Stimulated activated naive B cell treated with anti-CD40 and anti-IgM and Interleukin-4, amounts not matched to agents 10 μg/mL and 1 μg/mL and 100 μg/mL, for 72 hours (primary cell): ENCODE results near the gene SPDYE6.
"Not testable (repeated sequence)": the region's sequence is repeated elsewhere in the genome, so short reads cannot be mapped to it uniquely, and the experiment has no call there.

Source experiments
- ATAC-seq, 2 donors: fragments of 150-1000 bp; cut with Tn5 transposase; replicated peaks; 2 replicates each; pipeline ENCODE4 v1.10.0; 2021; ENCODE audit warnings: moderate library complexity in 1 of 2
- DNase-seq: peaks from one replicate; pipeline ENCODE4 v3.0.0; 2021
- H3K27ac Mint-ChIP-seq: one replicate; pipeline ENCODE4 v1.8.0; 2022; ENCODE audit warnings: mild to moderate bottlenecking, mixed read lengths
- H3K27me3 Mint-ChIP-seq, 2 donors: one replicate each; pipeline ENCODE4 v1.8.0; 2022; ENCODE audit warnings: mixed read lengths in 2 of 2
- H3K36me3 Mint-ChIP-seq, 2 donors: one replicate each; pipeline ENCODE4 v1.8.0; 2022; ENCODE audit warnings: mixed read lengths in 2 of 2, mild to moderate bottlenecking in 1 of 2
- H3K4me1 Mint-ChIP-seq, 2 donors: one replicate each; pipeline ENCODE4 v1.8.0; 2022; ENCODE audit warnings: mixed read lengths in 2 of 2, mild to moderate bottlenecking in 1 of 2
- H3K4me3 Mint-ChIP-seq, 2 donors: one replicate each; pipeline ENCODE4 v1.8.0; 2022; ENCODE audit warnings: mild to moderate bottlenecking in 2 of 2, mixed read lengths in 2 of 2, moderate library complexity in 1 of 2
- H3K9me3 Mint-ChIP-seq, 2 donors: one replicate each; pipeline ENCODE4 v1.8.0; 2022; ENCODE audit warnings: mixed read lengths in 2 of 2, mild to moderate bottlenecking in 1 of 2

The SPDYE6 gene

GRCh38 chr7:102387064-102387463 lies 30.8 kb upstream of the SPDYE6 start:
- Mint-ChIP-seq H3K4me3 (no peak overlapping the region), H3K36me3 (peaks cover 18 to 36% of the 10 kb centered on the region in 2 donors), H3K9me3 (no peaks in the 10 kb centered on the region), H3K4me1 (peaks cover 2 to 4% of the 10 kb centered on the region in 2 donors), H3K27me3 (no peaks in the 10 kb centered on the region), H3K27ac (peak overlapping the region; percentile 43)
- DNase-seq (no peak), ATAC-seq (no peak)

- DNase-seq, H3K4me3 Mint-ChIP-seq, H3K27me3 Mint-ChIP-seq, H3K27ac Mint-ChIP-seq, H3K9me3 Mint-ChIP-seq, ATAC-seq, H3K4me1 Mint-ChIP-seq: not testable (repeated sequence)
- H3K36me3 Mint-ChIP-seq, result peaks cover 27 to 51% of the 10 kb centered on the region in 2 donors
Measured at GRCh38 chr7:102381696-102382425, 25.6 kb upstream of the SPDYE6 start.

- Mint-ChIP-seq H3K36me3 (peaks cover 27 to 49% of the 10 kb centered on the region in 2 donors), H3K27ac (peak overlapping the region; percentile 26)
- H3K4me1 Mint-ChIP-seq, ATAC-seq, DNase-seq, H3K9me3 Mint-ChIP-seq, H3K27me3 Mint-ChIP-seq, H3K4me3 Mint-ChIP-seq: not testable (repeated sequence)
Measured at GRCh38 chr7:102380837-102381236, 24.6 kb upstream of the SPDYE6 start.

GRCh38 chr7:102376964-102377466 lies 20.8 kb upstream of the SPDYE6 start:
- Mint-ChIP-seq H3K36me3 (peaks cover 25 to 43% of the 10 kb centered on the region in 2 donors), H3K4me3 (no peak overlapping the region), H3K9me3 (no peaks in the 10 kb centered on the region), H3K27ac (no peak overlapping the region), H3K4me1 (peaks cover 6 to 14% of the 10 kb centered on the region in 2 donors), H3K27me3 (no peaks in the 10 kb centered on the region)
- ATAC-seq (no peak), DNase-seq (no peak)

- H3K27ac Mint-ChIP-seq, ATAC-seq, DNase-seq, H3K9me3 Mint-ChIP-seq, H3K27me3 Mint-ChIP-seq, H3K4me3 Mint-ChIP-seq: not testable (repeated sequence)
- Mint-ChIP-seq H3K36me3 (peaks cover 31 to 34% of the 10 kb centered on the region in 2 donors), H3K4me1 (peaks cover 10 to 20% of the 10 kb centered on the region in 2 donors)
Measured at GRCh38 chr7:102372796-102373195, 16.6 kb upstream of the SPDYE6 start.

- H3K4me3 Mint-ChIP-seq, DNase-seq, H3K27ac Mint-ChIP-seq, H3K9me3 Mint-ChIP-seq, ATAC-seq, H3K27me3 Mint-ChIP-seq: not testable (repeated sequence)
- Mint-ChIP-seq H3K36me3 (peaks cover 24 to 31% of the 10 kb centered on the region in 2 donors), H3K4me1 (peaks cover 9 to 19% of the 10 kb centered on the region in 2 donors)
Measured at GRCh38 chr7:102370038-102370437, 13.8 kb upstream of the SPDYE6 start.

GRCh38 chr7:102365390-102365789 lies 9.1 kb upstream of the SPDYE6 start:
- H3K36me3 Mint-ChIP-seq, result peaks cover 8 to 13% of the 10 kb centered on the region in 2 donors
- H3K4me3 Mint-ChIP-seq, result peak overlapping the region in 1 of 2 donors; percentile 13
- peaks cover 1 to 15% of the 10 kb centered on the region in 2 donors for H3K4me1 Mint-ChIP-seq
- H3K9me3 Mint-ChIP-seq, DNase-seq, ATAC-seq, H3K27me3 Mint-ChIP-seq, H3K27ac Mint-ChIP-seq: not testable (repeated sequence)

GRCh38 chr7:102364394-102364886 lies 8.2 kb upstream of the SPDYE6 start:
- H3K27me3 Mint-ChIP-seq, ATAC-seq, H3K9me3 Mint-ChIP-seq, DNase-seq, H3K36me3 Mint-ChIP-seq: not testable (repeated sequence)
- Mint-ChIP-seq H3K4me3 (peak overlapping the region; percentile 93 to 94), H3K4me1 (peaks cover 0 to 15% of the 10 kb centered on the region in 2 donors), H3K27ac (peak overlapping the region; percentile 89)

- Mint-ChIP-seq H3K4me1 (peaks cover 0 to 15% of the 10 kb centered on the region in 2 donors), H3K27ac (peak overlapping the region; percentile 92)
Measured at GRCh38 chr7:102363549-102364393, 7.5 kb upstream of the SPDYE6 start.

GRCh38 chr7:102346983-102347382 lies 9.3 kb downstream of the SPDYE6 start:
- not testable (repeated sequence) for H3K4me3 Mint-ChIP-seq, H3K36me3 Mint-ChIP-seq, H3K27me3 Mint-ChIP-seq, H3K9me3 Mint-ChIP-seq, DNase-seq, ATAC-seq, H3K27ac Mint-ChIP-seq, H3K4me1 Mint-ChIP-seq

More at GRCh38 chr7:102363549-102364393, 7.5 kb upstream of the SPDYE6 start:
- DNase-seq (peak; percentile 96), ATAC-seq (peak; percentile 99 to 100)
- not testable (repeated sequence) for H3K36me3 Mint-ChIP-seq, H3K27me3 Mint-ChIP-seq, H3K9me3 Mint-ChIP-seq
- peak overlapping the region; percentile 93 to 94 for H3K4me3 Mint-ChIP-seq

GRCh38 chr7:102340599-102341368 lies 15.5 kb downstream of the SPDYE6 start:
- not testable (repeated sequence) for DNase-seq, H3K36me3 Mint-ChIP-seq, H3K4me1 Mint-ChIP-seq, H3K9me3 Mint-ChIP-seq, H3K4me3 Mint-ChIP-seq, H3K27me3 Mint-ChIP-seq
- peak; percentile 36 to 63 for ATAC-seq
- H3K27ac Mint-ChIP-seq, result peak overlapping the region; percentile 5

- not testable (repeated sequence) for ATAC-seq, H3K4me1 Mint-ChIP-seq, H3K27ac Mint-ChIP-seq, H3K9me3 Mint-ChIP-seq, DNase-seq, H3K4me3 Mint-ChIP-seq, H3K36me3 Mint-ChIP-seq, H3K27me3 Mint-ChIP-seq
Measured at GRCh38 chr7:102337420-102337819, 18.8 kb downstream of the SPDYE6 start.

- not testable (repeated sequence) for H3K9me3 Mint-ChIP-seq, H3K27ac Mint-ChIP-seq, H3K4me3 Mint-ChIP-seq, DNase-seq, H3K36me3 Mint-ChIP-seq, ATAC-seq, H3K27me3 Mint-ChIP-seq, H3K4me1 Mint-ChIP-seq
Measured at GRCh38 chr7:102337002-102337401, 19.2 kb downstream of the SPDYE6 start.

- H3K4me3 Mint-ChIP-seq, H3K36me3 Mint-ChIP-seq, DNase-seq, H3K27me3 Mint-ChIP-seq, H3K9me3 Mint-ChIP-seq, ATAC-seq: not testable (repeated sequence)
- peak overlapping the region; percentile 80 for H3K27ac Mint-ChIP-seq
- H3K4me1 Mint-ChIP-seq, result peaks cover 13 to 23% of the 10 kb centered on the region in 2 donors
Measured at GRCh38 chr7:102335574-102335973, 20.7 kb downstream of the SPDYE6 start.
